B cell (primary cell): ENCODE data around the gene ULK4. TPM values are rescaled to one million over a fixed set of nuclear protein-coding genes. Genes with fewer than 3 reads are reported as not detected.

Experiments
- ATAC-seq: fragments of 200-7000 bp; cut with Tn5 transposase; one replicate; pipeline ENCODE4 v1.10.0; 2021; ENCODE audit warnings: low read depth, mild to moderate bottlenecking, moderate number of reproducible peaks, moderate library complexity
- CTCF ChIA-PET: fragments of 350-600 bp; sonication (Branson Sonifier 250); formaldehyde crosslinking; loops from one replicate; lab custom pipeline; 2021; ENCODE audit warnings: antibody characterized with exemption, inconsistent platforms; lab: Charles Lee
- POLR2A ChIA-PET: fragments of 350-600 bp; sonication (Branson Sonifier 250); formaldehyde crosslinking; loops from one replicate; lab custom pipeline; 2021; ENCODE audit warnings: antibody characterized with exemption; lab: Charles Lee
- DNase-seq: peaks from one replicate; pipeline ENCODE4 v3.0.0; 2013
- H2AFZ ChIP-seq: 2 replicates; pipeline ENCODE4 v1.6.1; 2012; ENCODE audit warnings: mild to moderate bottlenecking, low read depth, low read length; ENCODE audit not compliant: insufficient read depth, poor library complexity, severe bottlenecking
- H3K27ac ChIP-seq, 2 donors: 1 replicate in 1 of 2; 2 replicates in 1 of 2; pipeline ENCODE4 v1.5.1; 2012 to 2013; ENCODE audit warnings: low read length in 2 of 2, mild to moderate bottlenecking in 2 of 2, moderate library complexity in 1 of 2
- H3K27me3 ChIP-seq, 4 experiments: fragments of 200-600 bp in 1 of 4; sonication (generic) in 1 of 4; replicated peaks in 1 of 4; 1 replicate in 2 of 4; 2 replicates in 2 of 4; pipeline versions ENCODE4 v1.6.1 to v1.7.0; 2013 to 2016; ENCODE audit warnings: low read length in 3 of 4, mild to moderate bottlenecking in 2 of 4, mixed read lengths in 1 of 4, moderate library complexity in 1 of 4; ENCODE audit not compliant: insufficient read depth in 4 of 4, control insufficient read depth in 3 of 4; ENCODE audit errors: control extremely low read depth in 1 of 4
- H3K36me3 ChIP-seq, 2 experiments: replicated peaks in 1 of 2; 1 replicate in 1 of 2; 2 replicates in 1 of 2; pipeline versions ENCODE4 v1.6.1 to v1.7.1; 2013; ENCODE audit warnings: low read length in 1 of 2; ENCODE audit not compliant: insufficient read depth in 2 of 2, control insufficient read depth in 1 of 2; ENCODE audit errors: control extremely low read depth in 1 of 2, extremely low read depth in 1 of 2
- H3K4me1 ChIP-seq, 2 donors: fragments of 200-600 bp in 1 of 2; sonication (generic) in 1 of 2; 1 replicate in 1 of 2; 2 replicates in 1 of 2; pipeline versions ENCODE4 v1.5.1 to v1.6.1; 2013 to 2017; ENCODE audit warnings: low read length in 2 of 2; ENCODE audit not compliant: control insufficient read depth in 2 of 2, insufficient read depth in 2 of 2
- H3K4me2 ChIP-seq: replicated peaks from 2 replicates; pipeline ENCODE3; 2012; ENCODE audit warnings: mild to moderate bottlenecking, low read depth, low read length; ENCODE audit not compliant: poor library complexity, severe bottlenecking
- H3K4me3 ChIP-seq, 5 experiments: fragments of 200-600 bp in 1 of 5; sonication (generic) in 1 of 5; 1 replicate in 3 of 5; 2 replicates in 2 of 5; pipeline versions ENCODE4 v1.5.1 to v1.7.0; 2011 to 2016; ENCODE audit warnings: low read length in 4 of 5, mild to moderate bottlenecking in 4 of 5, low read depth in 2 of 5, control low read depth in 1 of 5, moderate library complexity in 1 of 5; ENCODE audit not compliant: insufficient read depth in 1 of 5; ENCODE audit errors: control extremely low read depth in 1 of 5, extremely low read depth in 1 of 5
- H3K79me2 ChIP-seq: fragments of 200-600 bp; sonication (generic); one replicate; pipeline ENCODE4 v1.6.0; 2016; ENCODE audit warnings: low read length; ENCODE audit not compliant: control insufficient read depth, insufficient read depth
- H3K9ac ChIP-seq: fragments of 200-600 bp; sonication (generic); 2 replicates; pipeline ENCODE4 v1.6.1; 2017; ENCODE audit warnings: mild to moderate bottlenecking, low read length, moderate library complexity
- H3K9me3 ChIP-seq, 3 donors: one replicate each; pipeline versions ENCODE4 v1.6.1 to v1.7.1; 2013; ENCODE audit warnings: low read length in 2 of 3; ENCODE audit not compliant: control insufficient read depth in 2 of 3, insufficient read depth in 1 of 3; ENCODE audit errors: control extremely low read depth in 1 of 3
- H4K20me1 ChIP-seq: 2 replicates; pipeline ENCODE4 v1.6.0; 2012; ENCODE audit warnings: mild to moderate bottlenecking, low read length; ENCODE audit not compliant: insufficient read depth, control insufficient read depth, poor library complexity, severe bottlenecking
- H3K27ac Mint-ChIP-seq: one replicate; pipeline ENCODE4 v1.8.0; 2021; ENCODE audit warnings: mixed read lengths
- H3K27me3 Mint-ChIP-seq: one replicate; pipeline ENCODE4 v1.8.0; 2021; ENCODE audit warnings: mixed read lengths
- H3K4me1 Mint-ChIP-seq: one replicate; pipeline ENCODE4 v1.8.0; 2021; ENCODE audit warnings: mixed read lengths
- H3K4me3 Mint-ChIP-seq: one replicate; pipeline ENCODE4 v1.8.0; 2021; ENCODE audit warnings: mixed read lengths
- H3K9me3 Mint-ChIP-seq: one replicate; pipeline ENCODE4 v1.8.0; 2022; ENCODE audit warnings: mixed read lengths; ENCODE audit not compliant: insufficient read depth
- CTCF ChIP-seq: fragments of 200-600 bp; IDR thresholded peaks from one replicate; pipeline ENCODE4 v1.8.0; 2022; ENCODE audit warnings: antibody characterized with exemption, mild to moderate bottlenecking
- EZH2 ChIP-seq: IDR thresholded peaks from 2 replicates; pipeline ENCODE4 v1.6.1; 2012; ENCODE audit warnings: borderline replicate concordance, low read depth, mild to moderate bottlenecking, moderate library complexity, low read length; ENCODE audit not compliant: insufficient read depth, poor library complexity, severe bottlenecking
- WGBS: methylation state at CpG from one replicate; pipeline ENCODE4 v1.1.5; 2013; ENCODE audit warnings: missing lambda C conversion rate; ENCODE audit not compliant: insufficient coverage; 5-methylcytosine and 5-hydroxymethylcytosine counted together
- intact Hi-C: fragments of 100-400 bp; cut with micrococcal nuclease; formaldehyde crosslinking; loops from one replicate; pipeline ENCODE4 v1.10.0; 2022
- polyA plus RNA-seq: library from polyadenylated mRNA; depleted of rRNA; stranded (reverse); fragments of >200 nt; gene quantifications from 2 replicates; pipeline ENCODE4 v1.2.3, GENCODE V29; 2012
- total RNA-seq, 2 donors: library from RNA; stranded (reverse); fragments of 120-200 nt in 1 of 2; gene quantifications; 1 replicate in 1 of 2; 2 replicates in 1 of 2; pipeline versions ENCODE4 v1.2.3 to v1.2.4, GENCODE V29; 2013 to 2022

The ULK4 gene
- total and polyA plus RNA-seq, 2 donors (not counting 1 experiment from before 2014, with no cell fraction given): 5.2 to 33.7 TPM

DNA sequence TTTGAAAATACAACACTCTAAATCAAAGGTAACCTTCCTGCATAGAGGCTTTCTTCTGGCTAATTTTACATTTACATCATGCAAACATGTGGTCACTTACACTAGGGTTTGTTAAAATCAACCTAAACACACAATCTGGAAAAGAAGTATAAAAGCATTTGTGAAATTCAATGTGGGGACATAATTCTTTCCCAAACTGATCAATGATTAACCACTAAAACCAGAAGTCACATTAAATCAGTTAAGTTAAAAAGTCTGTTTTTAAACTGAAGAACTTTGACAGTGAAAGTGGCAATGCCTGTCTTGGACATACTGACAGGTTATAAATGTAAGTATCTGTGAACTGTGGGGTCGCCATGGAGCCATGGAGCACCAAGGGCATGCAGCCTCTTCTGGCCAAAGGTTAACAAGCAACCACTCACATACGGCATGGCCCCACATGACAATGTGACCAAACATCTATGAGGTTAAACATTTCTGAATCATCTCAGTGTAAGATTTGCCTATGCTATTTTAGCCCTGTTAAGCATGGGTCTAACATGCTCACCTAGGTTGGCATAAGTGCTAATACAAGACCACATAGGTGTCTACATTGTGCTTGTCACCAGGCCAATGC lies 484.4 kb downstream of the ULK4 start:
- peaks cover 3% of the 10 kb centered on the region for H3K4me1 Mint-ChIP-seq
- Histone ChIP-seq H3K27ac (no peak overlapping the region), H3K9ac (no peak overlapping the region), H4K20me1 (no peaks in the 10 kb centered on the region), H3K9me3 (peaks cover 0 to 9% (median 6%) of the 10 kb centered on the region in 3 donors), H3K36me3 (no peaks in the 10 kb centered on the region), H3K4me1 (peaks cover 3 to 4% of the 10 kb centered on the region in 2 donors), H3K4me2 (no peak overlapping the region), H3K79me2 (no peaks in the 10 kb centered on the region), H3K4me3 (no peak overlapping the region), H2AFZ (no peak overlapping the region), H3K27me3 (no peaks in the 10 kb centered on the region)
- no peak for TF ChIP-seq CTCF
- TF ChIP-seq EZH2: no peak
- CTCF ChIA-PET: no interaction called here
- peaks cover 6% of the 10 kb centered on the region for H3K9me3 Mint-ChIP-seq
- no peak overlapping the region for H3K4me3 Mint-ChIP-seq
- 86% methylated on average over 1 of the region's 2 CpGs for WGBS
- ATAC-seq (no peak), DNase-seq (no peak)
- H3K27ac Mint-ChIP-seq: no peak overlapping the region
- H3K27me3 Mint-ChIP-seq: no peaks in the 10 kb centered on the region
- intact Hi-C loops: no loop called here
- POLR2A ChIA-PET: no interaction called here

DNA sequence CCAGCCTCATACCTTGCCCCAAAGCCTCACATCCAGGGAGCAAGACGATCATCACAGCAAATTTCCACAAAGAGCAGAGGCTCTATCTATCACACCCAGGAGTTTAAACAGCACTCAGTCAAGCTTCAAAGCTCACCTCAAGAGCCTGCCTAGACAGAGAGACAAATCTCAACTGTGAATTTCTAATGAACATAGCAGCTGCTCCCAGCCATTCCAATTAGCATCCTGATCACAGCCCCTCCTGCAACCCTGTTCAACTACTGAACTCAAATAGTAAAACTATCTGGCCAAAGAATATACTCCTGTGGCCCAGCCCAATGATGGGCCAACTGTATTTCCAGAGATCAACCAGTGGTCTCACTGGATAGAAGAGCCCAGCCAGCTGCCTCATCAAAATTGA lies 492.8 kb downstream of the ULK4 start:
- no peaks in the 10 kb centered on the region for H3K4me1 ChIP-seq
- H3K36me3 ChIP-seq: no peaks in the 10 kb centered on the region
- no peaks in the 10 kb centered on the region for H3K27me3 ChIP-seq
- POLR2A ChIA-PET: no interaction called here
- no peak overlapping the region for H3K4me3 ChIP-seq
- CTCF ChIA-PET: no interaction called here
- Mint-ChIP-seq H3K27me3 (no peaks in the 10 kb centered on the region), H3K9me3 (peaks cover 17% of the 10 kb centered on the region), H3K4me1 (no peaks in the 10 kb centered on the region), H3K27ac (no peak overlapping the region), H3K4me3 (no peak overlapping the region)
- TF ChIP-seq CTCF (no peak), EZH2 (no peak)
- no peaks in the 10 kb centered on the region for H3K79me2 ChIP-seq
- ATAC-seq (no peak), DNase-seq (no peak)
- intact Hi-C loops: no loop called here
- H3K9me3 ChIP-seq: peaks cover 2 to 18% (median 15%) of the 10 kb centered on the region in 3 donors
- no peak overlapping the region for H3K9ac ChIP-seq
- H4K20me1 ChIP-seq: no peaks in the 10 kb centered on the region
- H3K27ac ChIP-seq: no peak overlapping the region
- H3K4me2 ChIP-seq: no peak overlapping the region
- WGBS: 100% methylated on average over 1 of the region's 1 CpG
- no peak overlapping the region for H2AFZ ChIP-seq
